Fibroblast of lung (primary cell): ENCODE data around the gene OST4. TPM values are rescaled to one million over a fixed set of nuclear protein-coding genes. Genes with fewer than 3 reads are reported as not detected.

Experiments
- DNase-seq, 2 donors: peaks; one replicate each; pipeline versions ENCODE4 v3.0.0 to v3.0.0-alpha.2; 2010; ENCODE audit warnings: low read depth in 2 of 2
- H2AFZ ChIP-seq: 2 replicates; pipeline ENCODE4 v1.5.1; 2012; ENCODE audit warnings: low read length, control low read depth, inconsistent platforms
- H3K27ac ChIP-seq: 2 replicates; pipeline ENCODE4 v1.5.1; 2011; ENCODE audit warnings: low read length, control low read depth; ENCODE audit not compliant: insufficient read depth
- H3K27me3 ChIP-seq: 2 replicates; pipeline ENCODE4 v1.5.1; 2011; ENCODE audit warnings: mild to moderate bottlenecking, low read length; ENCODE audit not compliant: control insufficient read depth, insufficient read depth
- H3K36me3 ChIP-seq: 2 replicates; pipeline ENCODE4 v1.5.1; 2011; ENCODE audit warnings: low read length; ENCODE audit not compliant: control insufficient read depth, insufficient read depth
- H3K4me1 ChIP-seq: 2 replicates; pipeline ENCODE4 v1.5.1; 2011; ENCODE audit warnings: low read length; ENCODE audit not compliant: control insufficient read depth, insufficient read depth; ENCODE audit errors: extremely low read depth
- H3K4me2 ChIP-seq: 2 replicates; pipeline ENCODE4 v1.5.1; 2011; ENCODE audit warnings: low read length, control low read depth; ENCODE audit not compliant: insufficient read depth; ENCODE audit errors: extremely low read depth
- H3K4me3 ChIP-seq, 4 experiments: fragments of 200-600 bp in 1 of 4; sonication (generic) in 1 of 4; replicated peaks in 1 of 4; 2 replicates each; pipeline ENCODE4 v1.5.1; 2011 to 2016; ENCODE audit warnings: low read length in 4 of 4, low read depth in 3 of 4, mild to moderate bottlenecking in 3 of 4, control low read depth in 2 of 4, inconsistent platforms in 1 of 4, mixed read lengths in 1 of 4; ENCODE audit not compliant: insufficient read depth in 1 of 4; ENCODE audit errors: control extremely low read depth in 1 of 4
- H3K79me2 ChIP-seq: 2 replicates; pipeline ENCODE4 v1.5.1; 2012; ENCODE audit warnings: mild to moderate bottlenecking, low read length, inconsistent platforms; ENCODE audit not compliant: control insufficient read depth, insufficient read depth
- H3K9ac ChIP-seq: 2 replicates; pipeline ENCODE4 v1.5.1; 2011; ENCODE audit warnings: mild to moderate bottlenecking, low read length, control low read depth; ENCODE audit not compliant: insufficient read depth
- H3K9me3 ChIP-seq: 2 replicates; pipeline ENCODE4 v1.5.1; 2012; ENCODE audit warnings: low read depth, low read length; ENCODE audit not compliant: control insufficient read depth, insufficient read depth
- H4K20me1 ChIP-seq: 2 replicates; pipeline ENCODE4 v1.5.1; 2011; ENCODE audit warnings: low read length; ENCODE audit not compliant: control insufficient read depth, insufficient read depth; ENCODE audit errors: extremely low read depth
- CTCF ChIP-seq, 2 donors: IDR thresholded peaks in 1 of 2; conservative IDR thresholded peaks in 1 of 2; 1 replicate in 1 of 2; 2 replicates in 1 of 2; pipeline ENCODE4 v1.5.1; 2011 to 2012; ENCODE audit warnings: low read length in 2 of 2, control low read depth in 1 of 2, inconsistent platforms in 1 of 2, low read depth in 1 of 2, mild to moderate bottlenecking in 1 of 2
- EZH2 ChIP-seq: IDR thresholded peaks from 2 replicates; pipeline ENCODE4 v1.5.1; 2012; ENCODE audit warnings: low read length, control low read depth, mild to moderate bottlenecking; ENCODE audit errors: missing control alignments
- polyA plus RNA-seq, 2 donors: library from polyadenylated mRNA; depleted of rRNA in 1 of 2; stranded (reverse) in 1 of 2; unstranded in 1 of 2; fragments of >200 nt; gene quantifications; 2 replicates each; pipeline ENCODE4 v1.2.1, GENCODE V29; 2011 to 2012; ENCODE audit warnings: missing spikeins in 1 of 2
- total RNA-seq: library from RNA; depleted of rRNA; stranded (reverse); fragments of >200 nt; gene quantifications from 2 replicates; pipeline ENCODE4 v1.2.1, GENCODE V29; 2014

The OST4 gene
- total and polyA plus RNA-seq, 2 donors (not counting 1 experiment from before 2014, with no cell fraction given): 479 to 1,054 TPM

- Histone ChIP-seq H2AFZ (no peak overlapping the region), H3K36me3 (peaks cover 18% of the 10 kb centered on the region), H3K4me1 (peaks cover 20% of the 10 kb centered on the region), H3K27me3 (no peaks in the 10 kb centered on the region), H3K9me3 (no peaks in the 10 kb centered on the region), H3K4me3 (peak overlapping the region; percentile 84 to 97 (median 89)), H3K27ac (peak overlapping the region; percentile 94), H3K9ac (peak overlapping the region; percentile 44), H3K4me2 (peak overlapping the region; percentile 99), H4K20me1 (no peaks in the 10 kb centered on the region), H3K79me2 (peaks cover 30% of the 10 kb centered on the region)
- no peak for TF ChIP-seq CTCF (conservative IDR thresholded peaks at IDR 0.05 in 1 of 2, IDR thresholded peaks at IDR 0.05 in 1 of 2; ENCODE audit: low read depth in 1 of 2, low read length in 2 of 2)
- DNase-seq: no peak
Measured at GRCh38 chr2:27080140-27080469, 8.7 kb upstream of the OST4 start.

- Histone ChIP-seq H3K36me3 (peaks cover 18% of the 10 kb centered on the region), H3K27me3 (no peaks in the 10 kb centered on the region), H3K9me3 (no peaks in the 10 kb centered on the region), H3K79me2 (peaks cover 30% of the 10 kb centered on the region), H4K20me1 (no peaks in the 10 kb centered on the region), H3K4me2 (peak overlapping the region; percentile 99), H3K4me1 (peaks cover 26% of the 10 kb centered on the region), H3K4me3 (peak overlapping the region; percentile 84 to 97 (median 89)), H2AFZ (no peak overlapping the region), H3K27ac (peak overlapping the region; percentile 94), H3K9ac (peak overlapping the region; percentile 86)
- peak in 1 of 2 donors; percentile 24 for DNase-seq
- TF ChIP-seq EZH2: no peak
- TF ChIP-seq CTCF (conservative IDR thresholded peaks at IDR 0.05 in 1 of 2, IDR thresholded peaks at IDR 0.05 in 1 of 2; ENCODE audit: low read depth in 1 of 2, low read length in 2 of 2): no peak
Measured at GRCh38 chr2:27079233-27080139, 8.0 kb upstream of the OST4 start.

- peak within 1 kb of the TSS; percentile 84 to 97 (median 89) for H3K4me3 ChIP-seq
- no peaks in the 10 kb centered on the region for H4K20me1 ChIP-seq
- no peaks in the 10 kb centered on the region for H3K27me3 ChIP-seq
- peaks cover 30% of the 10 kb centered on the region for H3K79me2 ChIP-seq
- TF ChIP-seq CTCF (conservative IDR thresholded peaks at IDR 0.05 in 1 of 2, IDR thresholded peaks at IDR 0.05 in 1 of 2; ENCODE audit: low read depth in 1 of 2, low read length in 2 of 2) (no peak), EZH2 (no peak)
- no peaks in the 10 kb centered on the region for H3K9me3 ChIP-seq
- peak within 1 kb of the TSS; percentile 94 for H3K27ac ChIP-seq
- H2AFZ ChIP-seq: peak within 1 kb of the TSS; percentile 55
- peaks cover 28% of the 10 kb centered on the region for H3K4me1 ChIP-seq
- H3K9ac ChIP-seq: peak within 1 kb of the TSS; percentile 86
- peaks cover 16% of the 10 kb centered on the region for H3K36me3 ChIP-seq
- peak within 1 kb of the TSS; percentile 99 for H3K4me2 ChIP-seq
- DNase-seq: peak; percentile 95 to 98
Measured at GRCh38 chr2:27078267-27079194, 7.1 kb upstream of the OST4 start, which contains the start of gene EMILIN1. TSS of gene EMILIN1 (plus strand) at chr2:27078615. CDS start at chr2:27079066, 451 bp downstream.
